ENCODE results near the gene STAG2.

Gene STAG2

GRCh38 chrX:123976706-123977316, 15.3 kb downstream of the STAG2 start:
- no peak for DNase-seq

DNA sequence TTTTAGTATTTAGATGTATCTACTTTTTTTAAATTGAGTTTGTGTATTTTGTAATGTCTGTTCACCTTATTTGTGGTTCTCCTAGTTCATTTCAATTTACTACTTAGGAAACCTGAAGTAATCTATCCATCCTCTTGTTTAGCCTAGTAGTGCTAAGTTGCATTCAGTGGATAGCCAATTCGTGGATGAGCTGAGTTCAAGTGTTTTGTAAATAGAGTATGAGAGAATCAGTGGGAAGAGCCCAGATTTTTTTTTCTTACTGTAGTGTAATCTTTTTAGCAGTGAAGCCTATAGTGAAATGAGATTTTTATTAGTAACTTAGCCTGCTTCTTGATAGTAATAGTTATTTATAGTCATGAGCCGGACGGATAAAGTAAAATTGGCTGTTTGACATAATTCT, 21.7 kb downstream of the STAG2 start:
- DNase-seq: no peak

DNA sequence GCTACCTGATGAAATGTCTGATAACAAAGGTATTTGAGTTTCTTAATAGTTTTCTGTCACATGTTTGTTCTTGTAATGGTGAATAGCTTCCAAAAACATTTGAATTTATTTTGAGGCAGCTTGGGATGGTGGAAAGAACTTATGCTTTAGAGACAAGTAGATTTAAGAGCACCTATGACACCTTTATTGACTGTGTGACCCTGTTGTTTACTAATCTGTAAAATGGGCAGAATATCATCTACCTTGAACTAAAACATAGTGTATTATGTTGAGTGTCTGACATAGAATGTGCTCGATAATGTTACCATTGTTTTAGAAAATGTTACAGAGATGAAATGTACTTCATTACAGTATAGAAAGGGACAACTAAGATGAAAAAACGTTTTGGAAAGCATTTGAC, 24.9 kb downstream of the STAG2 start:
- DNase-seq: no peak

GRCh38 chrX:123988423-123989111, 27.1 kb downstream of the STAG2 start:
- no peak for DNase-seq

- no peak for DNase-seq
These were observed 27.7 kb downstream of the STAG2 start for GRCh38 chrX:123989235-123989634.

- no peak for DNase-seq
These were observed 28.7 kb downstream of the STAG2 start for GRCh38 chrX:123990169-123990568.

DNA sequence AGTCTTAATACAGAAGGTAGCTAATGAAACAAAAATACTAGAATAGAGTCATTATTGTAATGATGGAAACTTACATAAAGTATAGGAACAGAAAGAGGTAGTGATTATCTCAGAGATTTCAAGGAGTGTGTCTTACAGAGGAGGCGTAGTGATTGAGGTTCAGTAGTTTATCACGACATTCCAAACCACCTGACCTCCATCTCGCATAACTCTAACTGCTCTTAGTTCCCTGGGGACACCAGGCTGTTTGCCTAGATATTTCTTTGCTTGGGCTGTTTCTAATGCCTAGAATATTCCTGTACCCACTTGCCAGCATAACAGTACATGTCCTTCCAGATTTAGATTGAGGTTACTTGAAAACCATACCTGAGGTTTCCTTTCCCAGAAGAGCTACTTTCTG, 29.1 kb downstream of the STAG2 start:
- DNase-seq: no peak

DNA sequence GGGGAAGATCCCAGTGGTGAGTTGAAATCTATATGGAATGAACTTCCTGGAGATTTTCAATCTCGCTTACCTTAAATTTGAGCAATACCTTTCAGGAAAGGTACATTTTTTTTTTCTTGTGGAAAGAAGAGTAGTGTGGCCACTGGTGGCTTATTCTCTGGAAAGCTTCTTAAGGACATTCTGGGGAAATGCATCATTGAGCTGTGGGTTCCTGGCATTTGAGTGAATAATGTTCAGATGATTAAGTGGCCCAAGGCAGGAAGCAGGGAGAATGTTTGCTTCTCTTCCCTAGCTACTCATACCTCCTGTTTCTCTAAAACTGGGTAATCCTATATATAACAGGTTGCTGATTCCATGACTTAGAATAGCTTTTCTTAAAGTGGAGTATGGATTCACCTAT, 31.8 kb downstream of the STAG2 start:
- no peak for DNase-seq

GRCh38 chrX:123993904-123994635, 32.6 kb downstream of the STAG2 start:
- DNase-seq: no peak

DNA sequence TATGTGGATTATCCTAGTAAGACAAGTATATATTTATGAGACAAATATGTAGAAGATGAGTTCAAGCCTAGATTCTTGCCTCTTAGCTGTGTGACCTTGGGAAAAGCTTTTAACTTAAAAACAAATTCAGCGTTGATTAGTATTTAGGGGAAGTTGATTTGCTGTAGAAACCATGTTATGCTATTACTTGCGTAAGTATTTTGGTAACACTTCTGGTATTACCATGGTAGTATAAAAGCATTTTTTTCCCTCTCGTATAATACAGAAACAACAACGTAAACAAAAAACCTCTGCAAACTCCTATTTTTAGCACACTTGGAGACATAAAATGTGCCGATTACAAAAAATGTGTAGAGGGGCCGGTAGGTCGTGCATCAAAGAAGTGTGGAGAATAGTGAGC, 33.2 kb downstream of the STAG2 start:
- DNase-seq: no peak

DNA sequence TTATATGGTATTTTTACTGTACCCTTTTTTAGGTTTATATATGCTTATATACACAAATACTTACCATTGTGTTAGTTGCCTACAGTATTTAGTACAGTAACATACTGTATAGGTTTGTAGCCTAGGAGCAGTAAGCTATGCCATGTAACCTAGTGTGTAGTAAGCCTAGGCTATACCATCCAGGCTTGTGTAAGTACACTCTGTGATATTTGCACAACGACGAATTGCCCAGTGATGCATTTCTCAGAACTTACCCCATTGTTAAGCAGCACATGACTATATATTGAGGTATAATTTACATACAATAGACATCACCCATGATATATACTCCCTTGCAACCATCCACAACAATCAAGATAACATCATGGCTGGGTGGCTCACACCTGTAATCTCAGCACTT, 40.1 kb downstream of the STAG2 start:
- DNase-seq: no peak

DNA sequence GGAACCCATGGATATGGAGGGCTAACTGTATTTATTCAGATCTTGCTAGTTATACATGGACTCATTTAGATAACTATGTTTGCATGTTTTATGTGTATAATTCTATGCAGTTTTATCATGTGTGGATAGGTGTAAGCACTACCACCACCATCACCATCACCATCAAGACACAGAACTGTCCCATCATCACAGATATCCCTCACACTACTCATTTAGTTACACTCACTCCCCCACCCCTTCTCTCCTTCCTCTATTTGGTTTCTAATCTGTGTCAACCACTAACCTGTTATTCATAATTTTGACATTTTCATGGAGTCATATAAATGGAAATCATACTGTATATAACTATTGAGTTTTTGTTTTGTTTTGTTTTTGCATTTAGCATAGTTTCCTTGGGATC, 43.7 kb downstream of the STAG2 start:
- DNase-seq: no peak

GRCh38 chrX:124010157-124010556, 48.7 kb downstream of the STAG2 start:
- DNase-seq: no peak

DNA sequence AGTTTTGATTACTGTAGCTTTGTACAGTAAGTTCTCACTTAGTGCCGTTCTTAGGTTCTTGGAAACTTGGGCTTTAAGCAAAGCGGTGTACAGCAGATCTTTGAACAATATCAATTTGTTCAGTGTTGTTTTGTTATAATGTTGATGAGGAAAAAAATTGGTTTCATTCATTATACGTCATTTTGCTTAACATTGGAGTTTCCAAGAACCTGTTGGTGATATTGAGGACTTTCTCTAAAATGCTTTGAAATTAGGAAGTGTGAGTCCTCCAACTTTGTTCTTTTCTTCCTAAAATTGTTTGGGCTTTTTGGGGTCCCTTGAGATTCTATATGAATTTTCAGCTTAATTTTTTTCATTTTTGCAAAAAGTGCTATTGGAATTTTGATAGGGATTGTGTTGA, 49.1 kb downstream of the STAG2 start:
- no peak for DNase-seq

GRCh38 chrX:124015721-124016120, 54.2 kb downstream of the STAG2 start:
- no peak for DNase-seq

GRCh38 chrX:124016825-124017224, 55.3 kb downstream of the STAG2 start:
- DNase-seq: no peak

DNA sequence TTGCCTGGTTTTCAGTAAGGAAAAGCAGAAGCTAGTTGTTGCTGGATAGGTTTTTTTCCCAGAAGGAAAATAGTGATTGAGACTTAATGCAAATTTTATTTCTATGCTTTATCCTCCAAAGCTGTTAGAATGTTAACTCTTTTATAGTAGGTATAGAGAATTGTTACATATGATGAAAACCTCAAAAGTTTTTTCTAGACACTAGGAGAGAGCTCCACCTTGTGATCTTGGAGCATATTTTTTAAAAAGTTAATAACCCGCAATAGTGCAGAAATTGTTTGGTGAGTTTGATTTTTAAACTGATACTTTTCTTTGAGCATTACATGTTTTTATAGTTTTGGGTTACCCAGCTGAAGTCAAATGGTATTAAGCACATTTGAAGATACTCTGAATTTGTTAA, 56.5 kb downstream of the STAG2 start:
- no peak for DNase-seq

DNA sequence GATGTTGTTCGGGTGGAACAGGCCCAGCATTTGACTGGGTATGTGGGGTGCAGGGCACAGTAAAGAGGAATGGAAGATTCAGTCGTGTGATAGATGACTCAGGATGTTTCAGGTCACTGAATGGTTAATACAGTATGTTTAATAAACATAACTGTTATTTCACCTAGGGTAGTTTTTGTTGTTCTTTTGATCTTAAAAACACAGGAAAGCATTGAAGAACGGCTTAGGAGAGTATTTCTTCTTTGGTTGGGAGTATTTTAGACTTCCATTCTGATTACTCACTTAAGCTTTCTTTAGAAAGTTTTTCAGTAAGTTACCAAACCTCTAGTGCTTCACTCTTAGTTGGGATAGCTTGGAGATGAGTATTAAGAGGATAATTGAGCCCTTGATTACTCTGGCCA, 62.3 kb downstream of the STAG2 start:
- DNase-seq: no peak

GRCh38 chrX:124026529-124026928, 65.0 kb downstream of the STAG2 start:
- no peak for DNase-seq

- DNase-seq: no peak
These were observed 66.7 kb downstream of the STAG2 start for GRCh38 chrX:124028182-124028581.

GRCh38 chrX:124030520-124030919, 69.0 kb downstream of the STAG2 start:
- DNase-seq: no peak

DNA sequence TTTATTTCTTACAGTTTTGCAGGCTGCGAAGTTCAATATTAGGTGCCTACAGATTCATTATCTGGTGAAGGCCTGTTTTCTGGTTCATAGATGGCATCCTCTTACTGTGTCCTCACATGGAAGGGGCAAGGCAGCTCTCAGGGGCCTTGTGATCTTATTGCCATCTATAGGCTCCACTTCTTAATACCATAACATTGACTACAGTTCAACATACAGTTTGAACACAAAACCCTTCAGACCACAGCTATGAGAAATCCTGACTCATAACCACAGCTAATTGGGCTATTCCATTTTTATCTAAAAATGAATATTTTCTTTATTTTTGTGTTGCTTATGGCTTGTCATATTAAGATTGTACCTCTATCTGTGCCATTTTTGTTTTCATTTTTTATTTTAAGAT, 72.3 kb downstream of the STAG2 start:
- no peak for DNase-seq

- DNase-seq: no peak
These were observed 74.2 kb downstream of the STAG2 start for GRCh38 chrX:124035657-124036056.

DNA sequence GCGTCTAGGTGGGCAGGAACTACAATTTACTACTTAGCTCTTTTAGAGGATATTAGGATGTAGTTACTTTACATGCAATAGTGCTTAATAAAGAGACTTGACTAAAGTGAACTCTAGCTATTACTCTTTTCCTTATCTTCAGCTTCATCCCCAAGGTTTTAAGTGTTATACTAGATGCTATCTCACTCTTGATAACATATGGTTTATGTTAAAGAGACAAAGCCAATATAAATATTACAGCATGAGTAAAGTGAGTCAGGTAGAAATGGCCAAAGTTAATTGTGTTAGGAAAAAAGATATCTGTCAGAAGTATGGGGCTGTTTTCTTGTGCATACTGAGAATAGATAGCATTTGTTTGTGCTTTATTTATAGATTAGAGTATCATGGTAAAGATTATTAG, 80.5 kb downstream of the STAG2 start:
- DNase-seq: no peak

Data from right hindlimb (tissue), 1 donor.